GM18508 (cell line): ENCODE data around the gene PON3.

Experiments
- ATAC-seq: cut with Tn5 transposase; IDR thresholded peaks from one replicate; pipeline ENCODE4 v1.9.1; 2021; ENCODE audit warnings: moderate number of reproducible peaks; ENCODE audit not compliant: insufficient read depth, unreplicated experiment

The PON3 gene

DNA sequence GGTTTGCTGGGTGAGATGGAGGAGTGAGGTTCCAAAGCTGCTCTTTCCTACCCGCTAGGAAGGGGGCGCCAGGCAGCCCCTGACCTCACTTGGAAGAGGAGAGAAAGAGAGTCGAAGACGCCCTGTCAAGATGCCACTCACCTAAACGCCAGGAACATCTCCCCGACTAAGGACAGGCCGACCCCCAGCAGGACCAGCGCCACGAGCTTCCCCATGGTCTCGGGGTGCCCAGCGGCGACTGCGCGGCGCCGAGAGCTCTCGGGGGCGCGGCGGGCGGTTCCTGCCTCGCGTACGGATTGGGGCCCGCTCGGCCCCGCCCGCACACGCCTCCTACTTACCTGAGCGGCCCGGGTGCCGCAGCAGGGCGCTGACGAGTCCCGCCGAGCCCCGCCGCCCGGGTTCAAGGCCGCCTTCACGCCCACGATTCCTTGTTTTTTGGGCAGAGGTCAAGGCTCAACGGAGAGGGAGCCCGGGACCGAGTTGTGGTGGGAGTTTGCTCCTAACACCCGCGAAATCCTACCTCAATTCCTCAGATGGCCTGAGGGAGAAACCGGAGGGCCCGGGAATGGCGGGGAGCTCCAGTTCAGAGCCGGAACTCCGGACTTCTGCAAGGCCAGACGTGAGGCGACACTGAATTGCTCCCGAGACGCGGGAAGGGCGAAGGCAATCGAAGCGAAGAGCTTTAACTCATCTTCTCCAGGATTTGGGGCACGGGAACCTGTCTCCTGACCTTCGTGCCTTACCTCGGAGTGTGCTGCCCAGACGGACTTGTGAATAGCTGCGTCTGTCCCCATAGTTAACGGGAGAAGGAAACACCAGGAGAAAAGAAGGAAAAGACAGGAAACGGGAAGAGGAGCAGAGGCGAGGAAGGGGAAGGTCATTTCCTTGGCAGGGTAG, at the start of gene PON3:
TSS of gene PON3 (minus strand) at position 240 of the 897 bp plus-strand sequence. CDS start at position 215, 25 bp downstream.
- no peak for ATAC-seq

- no peak for ATAC-seq
These were observed 48.6 kb upstream of the PON3 start for GRCh38 chr7:95444796-95445195.

- no peak for ATAC-seq
These were observed 45.1 kb upstream of the PON3 start for GRCh38 chr7:95441042-95441823.

DNA sequence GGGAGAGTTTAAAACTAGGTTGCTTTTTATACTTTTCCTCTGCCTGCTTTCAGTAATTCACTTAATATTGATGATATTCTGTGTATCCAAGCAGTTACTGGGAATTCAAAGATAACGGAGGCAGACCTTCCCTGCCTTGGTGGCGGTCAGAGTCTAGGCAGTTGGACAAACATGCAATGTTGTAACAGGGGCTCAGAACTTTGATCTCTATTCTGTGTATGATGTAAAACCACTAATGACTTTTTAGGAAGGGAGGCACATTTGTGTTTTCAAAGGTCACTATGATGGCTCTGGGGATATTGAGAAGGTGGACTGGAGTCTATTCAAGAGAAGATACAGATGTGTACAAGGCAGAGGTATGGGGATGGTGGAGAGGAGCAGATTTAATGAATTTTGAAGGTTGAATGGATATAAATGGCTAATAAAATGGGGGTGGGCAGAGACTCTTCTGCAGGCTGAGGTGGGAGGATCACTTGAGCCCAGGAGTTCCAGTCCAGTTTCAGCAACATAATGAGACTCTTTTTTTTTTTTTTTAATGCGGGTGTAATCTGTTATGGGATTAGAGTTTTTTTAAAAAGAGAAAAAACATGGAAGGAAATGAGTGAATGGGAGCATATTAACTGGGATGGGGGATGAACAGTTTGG, 44.3 kb upstream of the PON3 start:
- ATAC-seq, result no peak

- ATAC-seq, result no peak
These were observed 40.2 kb upstream of the PON3 start for GRCh38 chr7:95436407-95436806.

DNA sequence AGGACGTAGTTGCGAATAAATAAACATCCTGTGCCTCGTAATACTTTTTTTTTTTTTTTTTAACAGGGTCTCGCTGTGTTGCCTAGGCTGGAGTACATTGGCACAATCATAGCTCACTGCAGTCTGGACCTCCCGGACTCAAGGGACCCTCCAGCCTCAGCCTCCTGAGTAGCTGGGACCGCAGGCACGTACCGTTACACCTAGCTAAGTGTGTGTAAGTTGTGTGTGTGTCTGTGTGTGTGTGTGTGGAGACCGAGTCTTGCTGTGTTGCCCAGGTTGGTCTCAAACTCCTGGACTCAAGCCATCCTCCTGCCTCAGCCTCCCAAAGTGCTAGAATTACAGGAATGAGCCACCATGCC, 39.2 kb upstream of the PON3 start:
- no peak for ATAC-seq

GRCh38 chr7:95434557-95435421, 38.6 kb upstream of the PON3 start, which contains the start of gene PON2:
Gene PON2, minus strand, starts transcription at chr7:95435028. Its CDS starts 77 bp downstream, at chr7:95434951.
- ATAC-seq, result peak; percentile 91

DNA sequence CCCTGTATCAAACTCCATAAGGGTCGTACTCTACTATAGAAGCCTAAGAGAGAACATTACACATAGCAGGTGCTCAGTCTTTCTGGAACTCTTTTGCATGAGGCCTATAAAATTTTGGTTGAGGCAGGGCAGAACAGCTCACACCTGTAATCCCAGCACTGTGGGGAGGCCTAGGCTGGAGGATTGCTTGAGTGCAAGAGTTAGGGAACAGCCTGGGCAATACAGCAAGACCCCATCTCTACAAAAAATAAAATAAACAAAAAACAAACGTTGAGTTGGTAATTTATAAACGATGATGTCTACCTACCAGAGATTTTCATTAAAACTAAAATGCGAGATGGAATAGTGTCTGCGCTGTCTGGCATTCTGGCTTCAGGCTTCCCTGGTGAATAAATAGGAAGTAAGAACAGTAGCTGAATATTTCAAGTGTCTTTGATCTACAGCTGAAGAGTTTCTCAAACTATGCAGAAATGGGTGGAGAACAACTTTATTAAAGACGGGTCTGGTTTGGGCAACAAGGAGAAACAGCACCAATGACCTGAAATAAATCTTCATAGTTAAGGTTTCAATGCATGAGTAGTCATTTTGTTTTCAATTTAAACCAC, 37.9 kb upstream of the PON3 start:
- ATAC-seq, result no peak

DNA sequence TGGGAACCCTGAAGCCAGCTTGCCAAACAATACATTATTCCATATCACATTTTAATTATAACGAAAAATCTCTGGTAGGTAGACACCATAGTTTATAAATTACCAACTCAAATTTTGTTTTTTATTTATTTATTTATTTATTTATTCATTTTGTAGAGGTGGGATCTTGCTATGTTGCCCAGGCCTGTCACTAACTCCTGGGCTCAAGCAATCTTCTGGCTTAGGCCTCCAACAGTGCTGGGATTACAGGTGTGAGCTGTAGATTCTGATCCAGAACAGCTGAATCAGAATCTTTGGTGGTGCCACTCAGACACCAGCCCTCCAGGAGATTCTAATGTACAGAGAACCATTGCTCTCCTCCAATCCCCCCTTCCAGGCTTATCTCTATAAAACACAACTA, 37.0 kb upstream of the PON3 start:
- ATAC-seq, result no peak

DNA sequence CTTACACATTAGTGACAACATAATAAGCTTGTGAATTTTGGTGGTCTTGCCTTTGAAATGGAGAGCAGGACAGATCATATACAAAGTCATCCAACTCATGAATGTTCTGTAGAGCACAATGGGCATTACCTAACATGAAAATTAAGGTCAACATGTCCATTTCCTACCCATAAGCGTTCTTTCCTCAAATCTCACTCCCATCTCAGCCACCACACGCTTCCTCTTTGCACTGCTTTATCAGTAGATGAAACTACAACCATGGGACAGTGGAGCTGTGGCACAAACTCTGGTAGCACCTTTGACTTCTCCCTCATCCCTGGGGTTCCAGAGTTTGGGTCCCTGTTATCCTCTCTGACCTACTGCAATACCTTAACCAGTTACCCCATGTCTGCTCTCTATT, 36.4 kb upstream of the PON3 start:
- no peak for ATAC-seq

DNA sequence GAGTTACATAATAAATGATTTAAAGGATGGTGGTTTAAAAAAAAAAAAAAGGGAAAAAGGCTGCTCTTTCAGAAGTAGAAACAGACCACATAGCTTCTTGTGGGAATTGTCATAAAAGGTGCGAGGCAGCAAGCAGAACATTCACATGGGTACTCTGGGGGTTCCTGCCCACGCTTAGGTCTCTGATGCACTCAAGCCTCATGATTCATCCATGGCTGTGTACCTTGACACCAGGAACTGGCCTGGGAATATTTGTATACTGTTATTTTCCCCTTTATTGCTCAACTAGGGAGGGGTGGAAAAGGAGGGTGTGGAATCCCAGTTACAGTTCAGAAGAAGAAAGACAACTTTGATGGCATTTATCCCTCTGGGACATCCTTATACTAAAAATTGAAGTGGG, 34.7 kb upstream of the PON3 start:
- no peak for ATAC-seq

- ATAC-seq, result no peak
These were observed 33.2 kb upstream of the PON3 start for GRCh38 chr7:95429241-95429990.

DNA sequence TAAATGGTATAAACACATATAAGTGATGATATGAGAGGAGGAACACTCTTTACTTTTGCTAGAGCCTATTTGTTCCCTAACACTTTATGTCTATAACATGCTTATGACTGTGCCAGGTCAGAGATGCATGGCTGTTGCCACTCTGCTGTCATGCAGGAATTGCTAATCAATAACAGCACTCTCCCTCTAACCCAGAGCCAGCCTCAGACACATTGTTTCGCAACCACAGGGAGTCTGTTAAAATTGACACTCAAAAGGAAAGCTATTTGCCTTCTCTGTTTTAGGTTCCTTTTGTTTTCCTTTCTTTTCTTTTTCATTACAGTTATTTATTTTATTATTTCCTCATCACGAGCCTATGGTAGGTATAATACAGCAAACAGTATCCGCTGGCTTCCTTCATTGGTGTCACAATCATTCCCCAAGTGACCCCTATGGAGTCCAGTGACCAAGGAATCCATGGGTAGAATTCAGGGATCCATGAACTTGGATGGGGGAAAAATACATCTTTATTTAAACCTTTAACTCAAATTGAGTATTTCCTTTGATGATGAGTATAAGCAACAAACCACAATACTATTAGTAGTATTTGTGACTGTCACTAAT, 31.8 kb upstream of the PON3 start:
- ATAC-seq, result no peak

DNA sequence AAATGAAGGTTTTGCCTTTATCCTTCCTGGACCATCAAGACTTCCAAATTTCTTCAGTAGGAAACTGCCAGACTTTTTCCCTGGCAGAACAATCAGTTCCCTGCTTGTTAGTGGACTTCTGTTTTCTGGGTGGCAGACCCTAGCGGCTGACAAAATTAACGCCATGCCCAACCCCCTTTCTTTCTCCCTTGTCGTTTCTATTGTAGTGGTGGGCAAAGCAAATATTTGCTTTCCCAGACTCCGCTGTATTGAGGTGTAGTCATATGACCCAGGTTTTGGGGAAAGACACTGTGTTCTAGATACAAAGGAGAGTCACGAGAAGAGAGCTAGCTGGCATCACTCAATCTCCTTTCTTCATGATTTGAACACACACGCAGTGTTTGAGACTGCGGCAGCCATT, 31.0 kb upstream of the PON3 start:
- no peak for ATAC-seq

DNA sequence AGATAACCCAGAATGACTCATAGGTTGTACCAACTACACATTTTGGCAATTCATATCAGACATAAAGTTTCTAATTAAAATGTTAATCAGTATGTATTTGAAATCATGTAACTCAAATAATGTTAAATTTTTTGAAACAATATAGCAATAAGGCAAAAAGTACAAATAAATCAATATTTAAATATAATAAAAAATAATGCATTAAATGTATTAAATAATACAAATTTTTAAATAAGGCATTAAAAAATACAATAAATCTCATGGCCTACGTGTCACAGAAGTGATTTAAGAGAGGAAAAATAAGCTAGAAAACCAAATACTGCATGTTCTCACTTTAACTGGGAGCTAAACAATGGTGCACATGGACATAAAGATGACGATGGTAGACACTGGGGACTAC, 29.5 kb upstream of the PON3 start:
- no peak for ATAC-seq

GRCh38 chr7:95424716-95425115, 28.5 kb upstream of the PON3 start:
- ATAC-seq, result no peak

DNA sequence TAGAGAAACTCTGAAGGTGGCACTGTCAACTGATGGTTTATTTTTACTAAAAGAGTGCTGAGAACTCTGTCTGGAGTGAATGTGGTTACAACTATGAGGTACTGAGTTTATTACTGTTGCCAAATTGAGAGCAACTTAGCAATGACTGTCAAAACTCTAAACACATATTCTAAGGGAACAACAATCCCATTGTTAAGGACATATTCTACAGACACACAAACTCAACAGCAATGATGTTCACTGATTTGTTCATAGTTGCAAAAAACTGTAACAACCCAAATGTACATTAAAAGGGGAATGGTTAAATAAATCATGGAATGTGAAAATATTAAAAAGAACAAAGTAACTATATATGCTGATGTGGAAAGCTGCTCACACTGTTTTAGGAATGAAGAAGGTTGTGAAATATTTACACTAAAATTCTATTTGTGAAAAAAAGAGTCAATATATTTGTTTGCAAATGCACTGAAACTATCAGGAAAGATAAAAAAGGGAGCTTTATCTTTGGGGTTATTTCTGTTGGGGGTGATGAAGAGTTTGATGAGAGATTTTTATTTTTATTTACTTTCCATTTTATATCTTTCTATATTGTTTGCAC, 25.8 kb upstream of the PON3 start:
- no peak for ATAC-seq
